ENCODE measurements around the gene KCNA1.

The KCNA1 gene

GRCh38 chr12:4911316-4911994, 1.8 kb downstream of the KCNA1 start:
- DNase-seq (ENCODE audit: low read depth), result no peak

GRCh38 chr12:4914720-4915119, 5.0 kb downstream of the KCNA1 start:
- no peak for DNase-seq (ENCODE audit: low read depth)

- DNase-seq (ENCODE audit: low read depth), result no peak
Observed at GRCh38 chr12:4915752-4916151, 6.0 kb downstream of the KCNA1 start.

GRCh38 chr12:4918950-4919660, 9.4 kb downstream of the KCNA1 start:
- DNase-seq (ENCODE audit: low read depth), result no peak

GRCh38 chr12:4932576-4932975, 22.9 kb downstream of the KCNA1 start:
- no peak for DNase-seq (ENCODE audit: low read depth)

- no peak for DNase-seq (ENCODE audit: low read depth)
Observed at GRCh38 chr12:4933411-4933810, 23.7 kb downstream of the KCNA1 start.

GRCh38 chr12:4934407-4935035, 24.8 kb downstream of the KCNA1 start:
- no peak for DNase-seq (ENCODE audit: low read depth)

GRCh38 chr12:4938900-4939299, 29.2 kb downstream of the KCNA1 start:
- DNase-seq (ENCODE audit: low read depth), result no peak

GRCh38 chr12:4939418-4940023, 29.8 kb downstream of the KCNA1 start:
- no peak for DNase-seq (ENCODE audit: low read depth)

- no peak for DNase-seq (ENCODE audit: low read depth)
Observed at GRCh38 chr12:4943067-4943937, 33.6 kb downstream of the KCNA1 start.

GRCh38 chr12:4943938-4944284, 34.2 kb downstream of the KCNA1 start:
- DNase-seq (ENCODE audit: low read depth), result no peak

- DNase-seq (ENCODE audit: low read depth), result no peak
Observed at GRCh38 chr12:4947253-4947652, 37.5 kb downstream of the KCNA1 start.

- DNase-seq (ENCODE audit: low read depth), result no peak
Observed at GRCh38 chr12:4951083-4951482, 41.4 kb downstream of the KCNA1 start.

GRCh38 chr12:4951601-4952000, 41.9 kb downstream of the KCNA1 start:
- DNase-seq (ENCODE audit: low read depth), result no peak

GRCh38 chr12:4954621-4955354, 45.1 kb downstream of the KCNA1 start:
- DNase-seq (ENCODE audit: low read depth), result no peak

- no peak for DNase-seq (ENCODE audit: low read depth)
Observed at GRCh38 chr12:4956054-4956453, 46.3 kb downstream of the KCNA1 start.

- DNase-seq (ENCODE audit: low read depth), result no peak
Observed at GRCh38 chr12:4956968-4957367, 47.3 kb downstream of the KCNA1 start.

- no peak for DNase-seq (ENCODE audit: low read depth)
Observed at GRCh38 chr12:4957761-4958160, 48.1 kb downstream of the KCNA1 start.

- no peak for DNase-seq (ENCODE audit: low read depth)
Observed at GRCh38 chr12:4958697-4959375, 49.1 kb downstream of the KCNA1 start.

- DNase-seq (ENCODE audit: low read depth), result no peak
Observed at GRCh38 chr12:4959381-4959780, 49.7 kb downstream of the KCNA1 start.

GRCh38 chr12:4960030-4960429, 50.3 kb downstream of the KCNA1 start:
- no peak for DNase-seq (ENCODE audit: low read depth)

Data from activated T-cell treated with anti-CD3 and anti-CD28 coated beads for 48 hours (primary cell).